ENCODE data around the gene EPB41L4A.

GRCh38 chr5:112385969-112386368 is 33.1 kb downstream of the EPB41L4A start:
- TF ChIP-seq CTCF (IDR thresholded peaks at IDR 0.05) (no peak), POLR2A (IDR thresholded peaks at IDR 0.05) (no peak)
